HepG2 (cell line): ENCODE measurements around the gene NFKB2. TPM values are rescaled to one million over a fixed set of nuclear protein-coding genes. Genes with fewer than 3 reads are reported as not detected.
A peak's percentile ranks its signal among the peaks of the same experiment; 100 is the strongest.

Source experiments
- AHR ChIP-seq: IDR thresholded peaks from 2 replicates; pipeline ENCODE4 v1.6.1; 2018; ENCODE audit warnings: missing genetic modification reagents, missing compliant biosample characterization
- GLI4 ChIP-seq: sonication (generic); formaldehyde crosslinking; IDR thresholded peaks from 2 replicates; pipeline ENCODE4 v1.5.1; 2020; ENCODE audit warnings: missing genetic modification reagents, mild to moderate bottlenecking, moderate library complexity, borderline replicate concordance
- KDM5A ChIP-seq: fragments of 200-600 bp; sonication (generic); IDR thresholded peaks from 2 replicates; pipeline ENCODE4 v1.7.0; 2018; ENCODE audit warnings: antibody characterized with exemption, mild to moderate bottlenecking, low read length, borderline replicate concordance
- KLF16 ChIP-seq, 2 experiments: sonication (generic) in 1 of 2; formaldehyde crosslinking in 1 of 2; IDR thresholded peaks; 2 replicates each; pipeline versions ENCODE4 v1.6.1 to v1.8.0; 2016 to 2023; ENCODE audit warnings: missing genetic modification reagents in 2 of 2, missing compliant biosample characterization in 1 of 2
- LCORL ChIP-seq, 2 experiments: fragments of 450-650 bp in 1 of 2; sonication (generic) in 1 of 2; formaldehyde crosslinking in 1 of 2; IDR thresholded peaks; 2 replicates each; pipeline versions ENCODE4 v1.5.0 to v1.6.1; 2017 to 2020; ENCODE audit warnings: antibody characterized with exemption in 1 of 2, missing genetic modification reagents in 1 of 2
- PCBP2 ChIP-seq: fragments of 200-400 bp; formaldehyde crosslinking; optimal IDR thresholded peaks from 2 replicates; pipeline ENCODE3; 2018; ENCODE audit warnings: low read length, low read depth; ENCODE audit not compliant: poor library complexity, severe bottlenecking
- PHF20 ChIP-seq: sonication (generic); formaldehyde crosslinking; IDR thresholded peaks from 2 replicates; pipeline ENCODE4 v1.5.0; 2020; ENCODE audit warnings: mild to moderate bottlenecking, missing genetic modification reagents
- PHF8 ChIP-seq: sonication (generic); formaldehyde crosslinking; IDR thresholded peaks from 2 replicates; pipeline ENCODE4 v1.5.0; 2020; ENCODE audit warnings: missing genetic modification reagents
- POGZ ChIP-seq: sonication (generic); formaldehyde crosslinking; IDR thresholded peaks from 2 replicates; pipeline ENCODE4 v1.4.0; 2020; ENCODE audit warnings: mild to moderate bottlenecking, missing genetic modification reagents
- SP2 ChIP-seq: sonication (generic); formaldehyde crosslinking; IDR thresholded peaks from 2 replicates; pipeline ENCODE4 v1.5.1; 2020; ENCODE audit warnings: mild to moderate bottlenecking, missing genetic modification reagents
- TCF7 ChIP-seq: sonication (generic); IDR thresholded peaks from 2 replicates; pipeline ENCODE4 v1.6.1; 2016; ENCODE audit warnings: antibody characterized with exemption, low read depth
- U2AF1 ChIP-seq: fragments of 200-400 bp; formaldehyde crosslinking; optimal IDR thresholded peaks from 2 replicates; pipeline ENCODE3; 2017; ENCODE audit warnings: mild to moderate bottlenecking, low read depth, low read length
- XBP1 ChIP-seq: sonication (generic); formaldehyde crosslinking; IDR thresholded peaks from 2 replicates; pipeline ENCODE4 v1.5.0; 2020; ENCODE audit warnings: missing genetic modification reagents
- ZKSCAN8 ChIP-seq: IDR thresholded peaks from 2 replicates; pipeline ENCODE4 v1.6.1; 2016; ENCODE audit warnings: borderline replicate concordance, missing genetic modification reagents, missing compliant biosample characterization
- ZNF430 ChIP-seq: sonication (generic); formaldehyde crosslinking; IDR thresholded peaks from 2 replicates; pipeline ENCODE4 v1.9.0; 2021; ENCODE audit warnings: mild to moderate bottlenecking, missing genetic modification reagents
- ZNF446 ChIP-seq: sonication (generic); formaldehyde crosslinking; IDR thresholded peaks from 2 replicates; pipeline ENCODE4 v1.5.0; 2020; ENCODE audit warnings: mild to moderate bottlenecking, missing genetic modification reagents
- ZNF557 ChIP-seq: sonication (generic); formaldehyde crosslinking; IDR thresholded peaks from 2 replicates; pipeline ENCODE4 v1.4.0; 2020; ENCODE audit warnings: missing genetic modification reagents
- ZNF672 ChIP-seq: sonication (generic); formaldehyde crosslinking; IDR thresholded peaks from 2 replicates; pipeline ENCODE4 v1.8.1; 2022; ENCODE audit warnings: missing genetic modification reagents
- polyA plus RNA-seq, 8 experiments: library from polyadenylated mRNA; depleted of rRNA in 3 of 8; stranded (reverse) in 7 of 8; unstranded in 1 of 8; fragments of >200 nt; fragmentation: Illumina TruSeq in 4 of 8; extraction: Trizol in 4 of 8; gene quantifications; 2 replicates each; pipeline versions ENCODE4 v1.2.1 to v1.2.3, GENCODE V29; 2011 to 2016; ENCODE audit warnings: low read depth in 4 of 8, missing spikeins in 1 of 8, mixed read lengths in 1 of 8; ENCODE audit not compliant: insufficient read depth in 1 of 8
- total RNA-seq, 5 experiments: library from RNA; depleted of rRNA; stranded (reverse); fragments of >200 nt; fragmentation: Illumina TruSeq; extraction: Trizol; gene quantifications; 2 replicates each; pipeline ENCODE4 v1.2.3, GENCODE V29; 2016; ENCODE audit warnings: low read depth in 1 of 5
- TF ChIP-seq, protein P1 (sequence below): IDR thresholded peaks from 2 replicates; pipeline ENCODE4 v1.6.1; 2018; ENCODE audit warnings: missing genetic modification reagents
- TF ChIP-seq, protein P2 (sequence below): IDR thresholded peaks from 2 replicates; pipeline ENCODE4 v1.6.1; 2018; ENCODE audit warnings: missing genetic modification reagents, mild to moderate bottlenecking, missing compliant biosample characterization
- TF ChIP-seq, protein P3 (sequence below): sonication (generic); formaldehyde crosslinking; IDR thresholded peaks from 2 replicates; pipeline ENCODE4 v1.4.0; 2020; ENCODE audit warnings: missing genetic modification reagents
- TF ChIP-seq, protein P4 (sequence below): IDR thresholded peaks from 2 replicates; pipeline ENCODE4 v1.6.1; 2016; ENCODE audit warnings: low read depth, missing genetic modification reagents, missing compliant biosample characterization
- TF ChIP-seq, protein P5 (sequence below): sonication (generic); formaldehyde crosslinking; IDR thresholded peaks from 2 replicates; pipeline ENCODE4 v1.8.1; 2022; ENCODE audit warnings: mild to moderate bottlenecking, missing genetic modification reagents

The NFKB2 gene
- total and polyA plus RNA-seq, 2 of the 13 experiments (the other 11 are each of a cell fraction or from before 2014, with no cell fraction given), result 7.7 to 12.5 TPM

DNA sequence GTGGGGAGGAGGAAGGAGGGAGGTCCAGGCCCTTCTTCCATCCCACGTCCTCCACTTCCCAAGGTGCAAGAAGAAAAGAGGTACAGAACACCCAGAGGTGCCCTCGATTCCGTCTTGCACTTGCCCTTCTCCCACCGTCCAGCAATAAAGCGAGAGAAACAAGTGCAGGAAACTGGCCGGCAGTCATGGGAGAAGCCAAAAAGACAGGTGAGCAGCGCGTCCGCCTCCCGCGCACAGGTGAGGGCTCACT lies 54.5 kb downstream of the NFKB2 start (continued):
- TF ChIP-seq GLI4 (CRISPR knock-in tag), result no peak
- no peak for TF ChIP-seq ZNF557
- no peak for TF ChIP-seq XBP1 (CRISPR knock-in tag)
- TF ChIP-seq POGZ, result peak; percentile 33; the same call in 1 of the 2 replicates
- TF ChIP-seq ZKSCAN8, result 0 out of 2 replicates have a peak, but pooled peaks have one; percentile 37
- TF ChIP-seq KDM5A, result peak; percentile 18; the same call in 1 of the 2 replicates
- TF ChIP-seq, protein P1, sequence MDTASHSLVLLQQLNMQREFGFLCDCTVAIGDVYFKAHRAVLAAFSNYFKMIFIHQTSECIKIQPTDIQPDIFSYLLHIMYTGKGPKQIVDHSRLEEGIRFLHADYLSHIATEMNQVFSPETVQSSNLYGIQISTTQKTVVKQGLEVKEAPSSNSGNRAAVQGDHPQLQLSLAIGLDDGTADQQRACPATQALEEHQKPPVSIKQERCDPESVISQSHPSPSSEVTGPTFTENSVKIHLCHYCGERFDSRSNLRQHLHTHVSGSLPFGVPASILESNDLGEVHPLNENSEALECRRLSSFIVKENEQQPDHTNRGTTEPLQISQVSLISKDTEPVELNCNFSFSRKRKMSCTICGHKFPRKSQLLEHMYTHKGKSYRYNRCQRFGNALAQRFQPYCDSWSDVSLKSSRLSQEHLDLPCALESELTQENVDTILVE (CRISPR knock-in tag), result no peak
- no peak for TF ChIP-seq PCBP2
- no peak for TF ChIP-seq TCF7
- TF ChIP-seq, protein P2, sequence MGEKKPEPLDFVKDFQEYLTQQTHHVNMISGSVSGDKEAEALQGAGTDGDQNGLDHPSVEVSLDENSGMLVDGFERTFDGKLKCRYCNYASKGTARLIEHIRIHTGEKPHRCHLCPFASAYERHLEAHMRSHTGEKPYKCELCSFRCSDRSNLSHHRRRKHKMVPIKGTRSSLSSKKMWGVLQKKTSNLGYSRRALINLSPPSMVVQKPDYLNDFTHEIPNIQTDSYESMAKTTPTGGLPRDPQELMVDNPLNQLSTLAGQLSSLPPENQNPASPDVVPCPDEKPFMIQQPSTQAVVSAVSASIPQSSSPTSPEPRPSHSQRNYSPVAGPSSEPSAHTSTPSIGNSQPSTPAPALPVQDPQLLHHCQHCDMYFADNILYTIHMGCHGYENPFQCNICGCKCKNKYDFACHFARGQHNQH (CRISPR knock-in tag), result peak; percentile 59; the same call in 1 of the 2 replicates
- TF ChIP-seq, protein P3, sequence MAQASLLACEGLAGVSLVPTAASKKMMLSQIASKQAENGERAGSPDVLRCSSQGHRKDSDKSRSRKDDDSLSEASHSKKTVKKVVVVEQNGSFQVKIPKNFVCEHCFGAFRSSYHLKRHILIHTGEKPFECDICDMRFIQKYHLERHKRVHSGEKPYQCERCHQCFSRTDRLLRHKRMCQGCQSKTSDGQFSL (CRISPR knock-in tag), result no peak
- TF ChIP-seq U2AF1, result no peak
- TF ChIP-seq PHF20 (CRISPR knock-in tag), result no peak
- peak; percentile 16; the same call in 1 of the 2 replicates for TF ChIP-seq ZNF430 (CRISPR knock-in tag)
- TF ChIP-seq ZNF672 (CRISPR knock-in tag), result no peak
- TF ChIP-seq, protein P4, sequence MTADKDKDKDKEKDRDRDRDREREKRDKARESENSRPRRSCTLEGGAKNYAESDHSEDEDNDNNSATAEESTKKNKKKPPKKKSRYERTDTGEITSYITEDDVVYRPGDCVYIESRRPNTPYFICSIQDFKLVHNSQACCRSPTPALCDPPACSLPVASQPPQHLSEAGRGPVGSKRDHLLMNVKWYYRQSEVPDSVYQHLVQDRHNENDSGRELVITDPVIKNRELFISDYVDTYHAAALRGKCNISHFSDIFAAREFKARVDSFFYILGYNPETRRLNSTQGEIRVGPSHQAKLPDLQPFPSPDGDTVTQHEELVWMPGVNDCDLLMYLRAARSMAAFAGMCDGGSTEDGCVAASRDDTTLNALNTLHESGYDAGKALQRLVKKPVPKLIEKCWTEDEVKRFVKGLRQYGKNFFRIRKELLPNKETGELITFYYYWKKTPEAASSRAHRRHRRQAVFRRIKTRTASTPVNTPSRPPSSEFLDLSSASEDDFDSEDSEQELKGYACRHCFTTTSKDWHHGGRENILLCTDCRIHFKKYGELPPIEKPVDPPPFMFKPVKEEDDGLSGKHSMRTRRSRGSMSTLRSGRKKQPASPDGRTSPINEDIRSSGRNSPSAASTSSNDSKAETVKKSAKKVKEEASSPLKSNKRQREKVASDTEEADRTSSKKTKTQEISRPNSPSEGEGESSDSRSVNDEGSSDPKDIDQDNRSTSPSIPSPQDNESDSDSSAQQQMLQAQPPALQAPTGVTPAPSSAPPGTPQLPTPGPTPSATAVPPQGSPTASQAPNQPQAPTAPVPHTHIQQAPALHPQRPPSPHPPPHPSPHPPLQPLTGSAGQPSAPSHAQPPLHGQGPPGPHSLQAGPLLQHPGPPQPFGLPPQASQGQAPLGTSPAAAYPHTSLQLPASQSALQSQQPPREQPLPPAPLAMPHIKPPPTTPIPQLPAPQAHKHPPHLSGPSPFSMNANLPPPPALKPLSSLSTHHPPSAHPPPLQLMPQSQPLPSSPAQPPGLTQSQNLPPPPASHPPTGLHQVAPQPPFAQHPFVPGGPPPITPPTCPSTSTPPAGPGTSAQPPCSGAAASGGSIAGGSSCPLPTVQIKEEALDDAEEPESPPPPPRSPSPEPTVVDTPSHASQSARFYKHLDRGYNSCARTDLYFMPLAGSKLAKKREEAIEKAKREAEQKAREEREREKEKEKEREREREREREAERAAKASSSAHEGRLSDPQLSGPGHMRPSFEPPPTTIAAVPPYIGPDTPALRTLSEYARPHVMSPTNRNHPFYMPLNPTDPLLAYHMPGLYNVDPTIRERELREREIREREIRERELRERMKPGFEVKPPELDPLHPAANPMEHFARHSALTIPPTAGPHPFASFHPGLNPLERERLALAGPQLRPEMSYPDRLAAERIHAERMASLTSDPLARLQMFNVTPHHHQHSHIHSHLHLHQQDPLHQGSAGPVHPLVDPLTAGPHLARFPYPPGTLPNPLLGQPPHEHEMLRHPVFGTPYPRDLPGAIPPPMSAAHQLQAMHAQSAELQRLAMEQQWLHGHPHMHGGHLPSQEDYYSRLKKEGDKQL, result peak; percentile 9; the same call in 1 of the 2 replicates
- TF ChIP-seq ZNF446 (CRISPR knock-in tag), result no peak
- TF ChIP-seq PHF8, result peak; percentile 68; the same call in 1 of the 2 replicates
- TF ChIP-seq, protein P5, sequence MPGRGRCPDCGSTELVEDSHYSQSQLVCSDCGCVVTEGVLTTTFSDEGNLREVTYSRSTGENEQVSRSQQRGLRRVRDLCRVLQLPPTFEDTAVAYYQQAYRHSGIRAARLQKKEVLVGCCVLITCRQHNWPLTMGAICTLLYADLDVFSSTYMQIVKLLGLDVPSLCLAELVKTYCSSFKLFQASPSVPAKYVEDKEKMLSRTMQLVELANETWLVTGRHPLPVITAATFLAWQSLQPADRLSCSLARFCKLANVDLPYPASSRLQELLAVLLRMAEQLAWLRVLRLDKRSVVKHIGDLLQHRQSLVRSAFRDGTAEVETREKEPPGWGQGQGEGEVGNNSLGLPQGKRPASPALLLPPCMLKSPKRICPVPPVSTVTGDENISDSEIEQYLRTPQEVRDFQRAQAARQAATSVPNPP (CRISPR knock-in tag), result no peak
- peak; percentile 50 for TF ChIP-seq SP2 (CRISPR knock-in tag)
- TF ChIP-seq LCORL (IDR thresholded peaks at IDR 0.05), result no peak
- TF ChIP-seq LCORL (CRISPR knock-in tag; IDR thresholded peaks at IDR 0.05), result peak; percentile 71
- no peak for TF ChIP-seq AHR (CRISPR knock-in tag)
- 0 out of 4 replicates have a peak, but pooled peaks of 1 of the 2 experiments have one; percentile 26 for TF ChIP-seq KLF16 (CRISPR knock-in tag; IDR thresholded peaks at IDR 0.05)
